Hypothalamus (tissue), 51 donors: ENCODE results near the gene AIPL1.

Experiments
- DNase-seq, 51 donors: peaks; one replicate each; lab custom pipeline; 2025; lab: John Stamatoyannopoulos, UW

AIPL1 gene

GRCh38 chr17:6467567-6467966 lies 32.6 kb upstream of the AIPL1 start:
- DNase-seq: no peak

DNA sequence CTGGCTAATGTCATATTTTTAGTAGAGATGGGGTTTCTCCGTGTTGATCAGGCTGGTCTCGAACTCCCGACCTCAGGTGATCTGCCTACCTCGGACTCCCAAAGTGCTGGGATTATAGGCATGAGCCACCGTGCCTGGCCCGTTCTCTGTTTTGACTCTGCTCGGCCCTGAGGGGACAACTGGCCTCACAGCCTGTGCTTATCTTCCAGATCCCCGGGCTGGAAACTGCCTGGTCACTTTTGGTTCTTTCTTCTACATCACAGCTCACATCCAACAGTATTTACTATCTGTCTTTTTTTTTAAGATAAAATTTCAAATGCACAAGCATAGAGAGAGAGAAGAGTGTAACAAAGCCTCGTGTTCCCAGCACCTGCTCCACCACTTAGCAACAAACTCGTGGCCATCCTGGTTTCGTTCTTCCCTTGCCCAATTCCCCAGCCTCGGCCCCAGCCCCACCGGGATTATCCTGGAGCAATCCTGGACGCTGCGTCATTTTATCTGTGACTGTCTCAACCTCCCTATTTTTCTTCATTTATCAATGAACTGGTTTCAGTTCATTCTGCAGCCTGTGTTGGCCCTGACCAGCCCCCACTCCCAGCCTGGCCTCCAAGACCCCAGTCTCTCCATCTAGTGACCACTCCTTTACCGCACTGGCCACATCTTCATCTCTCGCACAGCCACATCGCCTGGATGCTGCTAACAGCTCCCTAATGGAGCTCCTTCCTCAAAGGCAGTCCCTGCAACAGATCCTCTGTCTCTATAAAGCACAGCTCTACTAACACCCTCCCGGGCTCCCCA lies 30.5 kb upstream of the AIPL1 start:
- DNase-seq: no peak

GRCh38 chr17:6464446-6465041 lies 29.6 kb upstream of the AIPL1 start:
- no peak for DNase-seq

- no peak for DNase-seq
Measured at GRCh38 chr17:6463616-6464445, 28.9 kb upstream of the AIPL1 start.

GRCh38 chr17:6462692-6463091 lies 27.8 kb upstream of the AIPL1 start:
- no peak for DNase-seq

GRCh38 chr17:6461792-6462524 lies 27.0 kb upstream of the AIPL1 start:
- no peak for DNase-seq

DNA sequence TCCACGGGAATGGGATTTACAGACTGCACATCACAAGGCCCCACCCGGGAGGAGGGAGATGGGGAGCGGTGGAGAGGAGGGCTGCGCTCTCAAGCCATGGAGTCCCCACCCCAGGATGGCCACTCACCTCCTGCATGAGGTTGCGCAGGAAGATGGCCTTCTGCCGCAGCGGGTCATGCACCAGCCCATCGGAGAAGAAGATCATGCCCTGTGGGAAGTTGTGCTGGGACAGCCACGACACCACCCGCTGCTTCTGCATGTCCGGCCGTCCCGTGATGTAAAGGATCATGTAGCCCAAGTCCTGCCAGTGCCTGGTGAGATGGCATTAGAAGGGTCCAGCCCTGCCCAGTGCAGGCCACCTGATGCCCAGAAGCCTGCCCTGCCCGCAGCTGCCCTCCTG lies 26.3 kb upstream of the AIPL1 start:
- no peak for DNase-seq

- no peak for DNase-seq
Measured at GRCh38 chr17:6460531-6461161, 25.7 kb upstream of the AIPL1 start.

DNA sequence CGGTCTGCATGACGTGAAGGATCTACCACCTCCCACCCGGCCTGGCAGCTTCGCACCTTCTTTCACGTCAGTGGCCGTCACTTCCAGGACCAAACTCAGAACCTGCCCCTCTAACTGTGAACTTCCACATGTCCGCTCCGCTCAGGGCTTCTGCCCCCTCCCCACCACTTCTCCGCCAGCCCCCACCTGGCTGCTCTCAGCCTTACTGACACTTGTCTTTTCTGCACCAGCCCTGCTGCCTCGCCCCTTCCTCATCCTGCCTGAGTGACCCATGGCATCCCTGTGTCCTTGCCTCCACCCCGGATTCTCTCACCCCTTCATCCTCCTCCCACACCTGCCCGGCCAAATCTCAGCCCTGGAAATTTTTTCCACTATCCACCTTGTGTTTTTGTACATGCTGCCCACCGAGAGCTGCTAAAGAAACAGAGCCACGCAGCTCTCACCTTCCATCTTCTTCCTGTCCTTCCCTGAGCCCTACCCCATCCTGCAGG lies 23.6 kb upstream of the AIPL1 start:
- DNase-seq: no peak

DNA sequence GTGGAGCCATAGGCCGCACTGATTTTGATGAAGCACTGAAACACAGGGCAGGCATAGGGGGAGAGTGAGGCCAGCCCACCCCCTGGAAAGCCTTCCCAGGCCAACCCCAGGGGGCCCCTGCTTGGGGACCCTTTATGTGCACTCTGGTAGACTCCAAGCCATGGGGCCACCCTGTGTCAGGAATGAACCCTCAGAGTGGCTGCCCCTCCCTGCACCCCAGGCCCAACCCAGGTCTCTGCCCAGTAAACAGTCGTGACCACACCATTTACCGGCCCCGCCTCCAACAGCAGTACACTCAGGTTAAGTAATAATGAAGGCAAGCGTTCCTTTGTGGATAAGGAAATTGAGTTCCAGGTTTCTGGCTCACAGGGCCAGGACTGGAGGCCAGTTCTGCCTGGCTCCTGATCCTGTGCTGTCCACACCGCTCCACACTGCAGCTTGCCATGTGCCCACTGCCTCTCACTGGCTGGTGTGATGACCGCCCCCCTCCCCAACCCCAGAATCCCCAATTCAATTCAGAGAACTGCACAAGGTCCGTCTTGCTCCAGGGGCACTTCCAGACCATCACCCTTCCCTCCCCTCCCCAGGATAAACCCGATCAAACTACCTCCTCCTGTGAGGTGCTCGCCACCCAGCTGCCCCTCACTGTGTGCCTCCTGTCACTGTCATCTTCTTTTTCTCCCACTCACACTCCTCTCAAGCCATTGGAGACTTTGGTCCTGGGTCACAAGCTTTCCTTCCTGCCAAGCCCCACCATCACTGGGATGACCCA lies 23.0 kb upstream of the AIPL1 start:
- DNase-seq: no peak

GRCh38 chr17:6456914-6457687 lies 22.2 kb upstream of the AIPL1 start:
- no peak for DNase-seq

- DNase-seq: no peak
Measured at GRCh38 chr17:6456321-6456720, 21.4 kb upstream of the AIPL1 start.

DNA sequence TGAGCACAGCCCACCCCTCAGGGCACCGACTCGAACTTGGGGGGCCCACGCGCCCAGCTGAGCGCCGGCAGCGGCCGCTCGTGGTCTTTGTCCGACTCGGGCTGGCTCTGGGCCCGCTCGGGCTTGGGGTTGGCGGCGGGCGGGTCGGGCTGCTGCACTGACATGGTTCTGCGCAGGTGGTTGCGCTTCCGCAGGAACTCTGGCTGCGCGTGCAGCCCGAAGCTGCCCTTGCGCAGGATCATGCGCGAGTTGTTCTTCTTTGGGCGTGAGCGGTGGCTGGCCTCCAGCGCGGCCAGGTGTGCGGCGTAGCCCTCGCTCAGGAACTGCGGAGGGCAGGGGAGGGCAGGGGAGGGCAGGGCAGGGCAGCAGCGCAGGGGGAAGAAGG lies 20.4 kb upstream of the AIPL1 start:
- peak in 4 of 51 donors; percentile 6 to 31 (median 12) for DNase-seq

DNA sequence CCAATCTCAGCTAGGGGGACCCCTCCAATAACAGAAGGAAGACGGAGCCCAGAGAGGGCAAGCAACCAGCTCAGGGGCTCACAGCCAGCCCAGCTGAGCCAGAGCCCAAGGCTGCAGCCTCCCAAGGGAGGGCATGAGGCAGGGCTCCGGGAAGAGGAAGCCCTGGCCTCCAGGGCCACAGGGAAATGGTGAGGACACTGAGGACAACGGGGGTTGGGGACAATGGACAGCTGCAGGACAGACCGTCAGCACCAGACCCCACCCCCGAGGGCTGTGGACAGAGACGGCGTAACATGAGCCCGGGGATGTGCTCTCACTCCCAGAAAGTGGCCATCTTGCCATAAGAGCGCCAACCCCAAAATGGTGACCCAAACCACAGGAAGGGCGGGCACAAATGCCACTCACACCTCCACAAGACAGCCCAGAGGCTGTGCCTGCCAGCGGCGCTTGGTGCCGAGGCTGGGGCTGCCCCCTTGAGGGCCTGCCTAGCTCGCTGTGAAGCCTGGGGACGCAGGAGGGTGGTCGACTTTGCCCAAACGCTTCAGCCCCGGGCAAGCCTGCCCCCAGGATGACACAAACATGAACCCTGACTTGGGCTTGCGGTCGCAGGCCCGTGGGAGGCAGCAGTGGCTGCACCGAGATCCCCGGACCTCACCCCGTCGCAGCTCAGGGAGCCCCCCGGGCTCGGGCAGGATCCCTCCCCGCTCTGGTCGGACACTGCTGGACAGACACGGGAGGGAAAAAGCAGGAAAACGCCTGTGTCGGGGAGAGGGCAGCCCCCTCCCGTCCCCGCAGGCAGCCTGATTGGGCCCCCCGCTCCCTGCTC lies 19.8 kb upstream of the AIPL1 start:
- no peak for DNase-seq

DNA sequence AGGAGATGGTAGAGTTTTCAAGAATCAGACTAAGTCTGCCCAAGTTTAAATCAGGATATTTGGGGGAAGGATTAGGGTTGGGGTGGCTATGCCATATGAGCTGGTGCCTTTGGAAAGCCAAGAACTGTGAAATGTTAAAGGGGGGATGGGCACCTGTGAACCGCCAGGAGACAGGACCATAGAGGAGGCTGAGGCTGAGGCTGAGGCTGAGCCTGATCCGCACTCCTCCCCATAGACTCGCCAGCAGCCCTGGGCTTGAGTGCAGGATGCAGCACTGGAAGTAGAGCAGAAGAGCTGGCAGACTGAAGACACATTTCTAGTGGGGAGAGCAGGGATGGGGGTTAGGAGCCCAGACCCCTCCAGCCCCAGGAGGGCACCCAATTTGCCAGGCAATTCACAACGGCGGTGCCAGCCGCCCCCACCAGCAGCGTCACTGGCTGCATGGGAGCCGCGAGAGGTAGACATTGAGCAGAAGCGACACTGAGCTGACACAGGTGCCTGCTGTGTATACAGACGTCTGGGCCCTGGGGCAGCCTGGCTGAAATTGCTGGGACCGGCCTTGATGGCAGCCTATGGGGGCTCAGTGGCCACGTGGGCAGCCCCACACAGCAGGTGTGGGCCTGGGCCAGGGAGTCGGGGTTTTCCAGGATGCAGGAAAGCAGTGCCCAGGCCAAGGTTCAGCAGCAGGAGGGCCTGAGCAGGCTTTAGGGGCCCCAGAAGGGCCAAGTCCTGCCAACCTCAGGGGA lies 18.5 kb upstream of the AIPL1 start:
- no peak for DNase-seq

DNA sequence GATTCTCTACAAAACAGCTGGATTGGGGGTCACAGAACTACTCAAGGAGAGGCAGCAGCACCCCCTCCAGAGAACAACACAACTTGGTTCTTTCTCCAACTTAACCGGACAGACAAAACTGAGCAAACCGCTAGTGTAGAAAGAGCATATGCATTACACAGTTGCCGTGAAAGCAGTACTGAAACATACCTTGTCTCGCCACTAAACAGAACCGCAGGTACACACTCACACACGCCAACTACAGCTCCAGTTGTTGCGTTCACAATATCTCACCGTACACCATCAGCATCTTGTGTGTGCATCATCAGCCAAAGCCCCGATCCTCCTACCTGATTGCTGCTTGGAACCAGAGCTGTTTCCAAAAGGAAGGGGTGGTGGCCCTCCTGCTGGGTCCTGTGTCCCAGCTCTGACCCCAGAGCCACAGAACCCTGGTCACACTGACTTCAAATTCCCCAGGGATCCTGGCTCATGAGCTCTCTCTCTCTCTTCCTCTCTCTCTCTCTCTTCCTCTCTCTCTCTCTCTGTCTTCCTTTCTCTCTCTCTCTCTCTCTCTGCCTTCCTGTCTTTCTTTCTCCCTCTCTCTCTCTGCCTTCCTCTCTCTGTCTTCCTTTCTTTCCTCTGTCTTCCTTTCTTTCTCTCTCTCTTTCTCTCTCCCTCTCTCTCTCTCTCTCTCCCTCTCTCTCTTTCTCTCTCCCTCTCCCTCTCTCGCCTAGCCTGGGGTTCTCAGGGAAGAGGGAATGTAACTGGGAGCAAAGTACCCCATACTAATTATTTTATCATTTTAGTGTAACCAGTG lies 17.7 kb upstream of the AIPL1 start:
- no peak for DNase-seq
